ENCODE measurements around the gene CHFR. TPM values are rescaled to one million over a fixed set of nuclear protein-coding genes. Genes with fewer than 3 reads are reported as not detected.

CHFR gene
- total RNA-seq, 1 donor from 2014 or later = 108 TPM

DNA sequence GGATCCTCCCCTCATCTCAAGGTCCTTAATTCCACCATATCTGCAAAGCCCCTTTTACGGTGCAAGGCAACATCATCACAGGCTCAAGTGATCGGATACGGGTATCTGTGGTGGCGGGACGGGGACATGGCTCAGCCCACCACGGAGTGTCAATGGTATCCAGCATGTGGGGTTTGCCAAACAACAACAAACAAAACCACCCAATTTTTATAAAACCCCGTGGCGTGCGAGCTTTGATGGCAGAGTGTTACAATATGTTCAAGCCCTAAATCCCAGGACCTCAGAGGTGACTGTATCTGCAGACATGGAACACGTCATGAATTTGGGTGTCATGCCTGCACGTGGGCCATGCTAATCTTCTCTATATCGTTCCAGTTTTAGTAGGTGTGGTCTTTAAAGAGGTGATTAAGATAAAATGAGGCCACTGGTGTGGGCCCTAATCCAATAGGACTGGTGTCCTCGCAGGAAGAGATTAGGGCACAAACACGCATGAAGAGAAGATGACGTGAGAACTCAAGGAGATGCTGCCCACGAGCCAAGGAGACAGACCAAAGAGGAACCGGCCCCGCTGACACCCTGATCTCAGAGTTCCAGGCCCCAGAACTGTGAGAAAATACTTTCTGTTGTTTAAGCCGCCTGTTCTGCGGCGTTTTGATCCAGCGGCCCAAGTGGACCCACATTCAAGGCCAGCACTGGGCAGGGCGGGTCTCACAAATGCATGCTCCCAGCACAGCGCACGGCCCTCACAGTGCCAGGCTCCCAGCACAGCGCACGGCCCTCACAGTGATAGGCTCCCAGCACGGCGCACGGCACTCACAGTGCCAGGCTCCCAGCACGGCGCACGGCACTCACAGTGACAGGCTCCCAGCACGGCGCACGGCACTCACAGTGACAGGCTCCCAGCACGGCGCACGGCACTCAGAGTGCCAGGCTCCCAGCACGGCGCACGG is 52.1 kb downstream of the CHFR start:
- Mint-ChIP-seq H3K4me1 (peaks cover 12% of the 10 kb centered on the region), H3K4me3 (no peak overlapping the region)
- CTCF ChIA-PET = no interaction called here

DNA sequence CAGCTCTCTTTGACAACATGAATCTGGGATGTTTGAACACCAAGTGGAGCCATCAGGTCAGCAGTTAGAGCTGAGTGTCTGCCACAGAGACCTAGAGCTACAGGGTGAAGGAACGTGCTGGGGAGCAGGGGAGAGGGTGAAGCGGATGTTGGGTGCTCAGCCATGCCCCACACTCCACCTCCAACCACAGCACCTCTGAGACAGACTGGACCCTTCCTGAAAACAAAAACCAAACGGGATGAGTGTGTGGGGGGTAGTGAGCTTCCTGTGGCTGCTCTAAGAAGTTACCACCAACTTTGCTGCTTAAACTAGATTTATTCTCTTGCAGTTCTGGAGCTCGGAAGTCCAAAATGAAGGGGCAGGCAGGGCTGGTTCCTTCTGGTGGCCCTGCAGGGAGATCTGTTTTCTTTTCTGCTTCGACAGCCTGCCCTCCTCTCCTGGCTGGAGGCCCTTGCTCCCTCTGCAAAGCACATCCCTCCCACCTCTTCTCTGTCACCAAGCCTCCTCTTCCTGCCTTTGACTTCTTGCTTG is 53.2 kb downstream of the CHFR start:
- intact Hi-C loops (cut with micrococcal nuclease) = no loop called here
- CTCF ChIA-PET = no interaction called here
- no peak for ATAC-seq (ENCODE audit: low read depth)
- Mint-ChIP-seq H3K27me3 (no peaks in the 10 kb centered on the region), H3K4me3 (no peak overlapping the region), H3K27ac (no peak overlapping the region), H3K36me3 (ENCODE audit: low read depth) (peaks cover 34% of the 10 kb centered on the region), H3K4me1 (peaks cover 18% of the 10 kb centered on the region), H3K9me3 (no peaks in the 10 kb centered on the region)
- POLR2A ChIA-PET = interaction anchor here (1.0 to 1.4 kb wide), 2 partner anchors 14 to 64 kb away, joined by 3 to 8 read pairs; no protein-coding TSS in a partner anchor
- TF ChIP-seq, protein P1, sequence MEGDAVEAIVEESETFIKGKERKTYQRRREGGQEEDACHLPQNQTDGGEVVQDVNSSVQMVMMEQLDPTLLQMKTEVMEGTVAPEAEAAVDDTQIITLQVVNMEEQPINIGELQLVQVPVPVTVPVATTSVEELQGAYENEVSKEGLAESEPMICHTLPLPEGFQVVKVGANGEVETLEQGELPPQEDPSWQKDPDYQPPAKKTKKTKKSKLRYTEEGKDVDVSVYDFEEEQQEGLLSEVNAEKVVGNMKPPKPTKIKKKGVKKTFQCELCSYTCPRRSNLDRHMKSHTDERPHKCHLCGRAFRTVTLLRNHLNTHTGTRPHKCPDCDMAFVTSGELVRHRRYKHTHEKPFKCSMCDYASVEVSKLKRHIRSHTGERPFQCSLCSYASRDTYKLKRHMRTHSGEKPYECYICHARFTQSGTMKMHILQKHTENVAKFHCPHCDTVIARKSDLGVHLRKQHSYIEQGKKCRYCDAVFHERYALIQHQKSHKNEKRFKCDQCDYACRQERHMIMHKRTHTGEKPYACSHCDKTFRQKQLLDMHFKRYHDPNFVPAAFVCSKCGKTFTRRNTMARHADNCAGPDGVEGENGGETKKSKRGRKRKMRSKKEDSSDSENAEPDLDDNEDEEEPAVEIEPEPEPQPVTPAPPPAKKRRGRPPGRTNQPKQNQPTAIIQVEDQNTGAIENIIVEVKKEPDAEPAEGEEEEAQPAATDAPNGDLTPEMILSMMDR (IDR thresholded peaks at IDR 0.05) = no peak
- DNase-seq = no peak

More for the DNA sequence above, 52.1 kb downstream of the CHFR start:
- ATAC-seq (ENCODE audit: low read depth) (no peak), DNase-seq (no peak)
- POLR2A ChIA-PET = no interaction called here
- Mint-ChIP-seq H3K9me3 (no peaks in the 10 kb centered on the region), H3K27ac (no peak overlapping the region), H3K27me3 (no peaks in the 10 kb centered on the region), H3K36me3 (ENCODE audit: low read depth) (peaks cover 39% of the 10 kb centered on the region)
- TF ChIP-seq, protein P1 (IDR thresholded peaks at IDR 0.05) = no peak
- intact Hi-C loops (cut with micrococcal nuclease) = no loop called here

DNA sequence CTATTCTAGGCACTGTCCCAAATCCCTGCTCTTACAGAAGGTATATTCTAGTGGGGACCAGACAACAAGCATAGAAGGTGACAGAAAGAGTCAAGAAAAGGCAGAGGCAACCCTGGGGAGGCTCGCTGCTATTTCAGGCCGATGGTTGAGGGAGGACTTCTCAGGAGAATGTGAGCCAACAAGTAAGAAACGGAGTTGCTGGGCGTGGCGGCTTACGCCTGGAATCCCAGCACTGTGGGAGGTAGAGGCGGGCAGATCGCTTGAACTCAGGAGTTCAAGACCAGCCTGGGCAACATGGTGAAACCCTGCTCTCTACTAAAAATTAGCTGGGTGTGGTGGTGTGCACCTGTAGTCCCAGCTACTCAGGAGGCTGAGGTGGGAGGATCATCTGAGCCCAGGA is 54.1 kb downstream of the CHFR start:
- peaks cover 22% of the 10 kb centered on the region for H3K4me1 Mint-ChIP-seq
- no peaks in the 10 kb centered on the region for H3K9me3 Mint-ChIP-seq
- no peaks in the 10 kb centered on the region for H3K27me3 Mint-ChIP-seq
- ATAC-seq (ENCODE audit: low read depth) = no peak
- ChIA-PET CTCF (no interaction called here), POLR2A (interaction anchor here (1.4 kb wide), 1 partner anchor 13 kb away, joined by 3 read pairs; no protein-coding TSS in a partner anchor)
- DNase-seq = no peak
- intact Hi-C loops (cut with micrococcal nuclease) = no loop called here
- TF ChIP-seq, protein P1 (IDR thresholded peaks at IDR 0.05) = no peak
- peaks cover 30% of the 10 kb centered on the region for H3K36me3 Mint-ChIP-seq (ENCODE audit: low read depth)
- H3K4me3 Mint-ChIP-seq = no peak overlapping the region
- H3K27ac Mint-ChIP-seq = no peak overlapping the region

DNA sequence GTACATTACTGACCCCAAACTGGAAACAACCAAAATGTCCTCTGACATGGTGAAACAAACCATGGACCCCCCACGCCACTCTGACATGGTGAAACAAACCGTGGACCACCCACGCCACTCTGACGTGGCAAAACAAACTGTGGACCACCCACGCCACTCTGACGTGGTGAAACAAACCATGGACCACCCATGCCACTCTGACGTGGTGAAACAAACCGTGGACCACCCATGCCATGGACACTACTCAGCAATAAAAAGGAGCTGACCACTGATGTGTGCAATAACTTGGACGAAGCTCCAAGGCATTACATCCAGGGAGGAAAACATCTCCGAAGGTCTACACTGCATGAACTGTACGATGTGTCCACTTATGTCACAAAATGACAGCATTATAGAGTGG is 55.6 kb downstream of the CHFR start:
- Mint-ChIP-seq H3K27me3 (no peaks in the 10 kb centered on the region), H3K4me3 (no peak overlapping the region), H3K27ac (no peak overlapping the region), H3K36me3 (ENCODE audit: low read depth) (peaks cover 38% of the 10 kb centered on the region), H3K4me1 (peaks cover 34% of the 10 kb centered on the region), H3K9me3 (no peaks in the 10 kb centered on the region)
- POLR2A ChIA-PET = no interaction called here
- DNase-seq (no peak), ATAC-seq (ENCODE audit: low read depth) (no peak)
- intact Hi-C loops (cut with micrococcal nuclease) = no loop called here
- TF ChIP-seq, protein P1 (IDR thresholded peaks at IDR 0.05) = no peak
- CTCF ChIA-PET = no interaction called here
